ENCODE results near the gene ARFRP1. TPM values are rescaled to one million over a fixed set of nuclear protein-coding genes. Genes with fewer than 3 reads are reported as not detected.

ARFRP1 gene
- polyA plus RNA-seq, 3 donors: 18.2 to 31.1 (median 20.7) TPM

GRCh38 chr20:63665708-63666107, 42.1 kb downstream of the ARFRP1 start:
- Histone ChIP-seq H3K36me3 (replicated peaks in 1 of 2; ENCODE audit: control insufficient read depth in 1 of 2, insufficient read depth in 2 of 2, low read length in 2 of 2) (peaks cover 62 to 82% of the 10 kb centered on the region in 2 donors), H3K27ac (ENCODE audit: low read depth in 1 of 2, low read length in 2 of 2) (no peak overlapping the region), H3K27me3 (ENCODE audit: control insufficient read depth in 2 of 2, insufficient read depth in 2 of 2, low read length in 2 of 2) (no peaks in the 10 kb centered on the region), H3K4me2 (replicated peaks; ENCODE audit: extremely low read depth, low read length, poor library complexity, severe bottlenecking) (no peak overlapping the region), H3K79me2 (ENCODE audit: insufficient read depth, low read length) (no peaks in the 10 kb centered on the region), H4K20me1 (ENCODE audit: insufficient read depth, low read length) (no peaks in the 10 kb centered on the region), H3K4me1 (ENCODE audit: control insufficient read depth in 1 of 2, insufficient read depth in 2 of 2, low read length in 2 of 2) (no peaks in the 10 kb centered on the region), H3K4me3 (replicated peaks in 1 of 3; ENCODE audit: low read depth in 2 of 3, low read length in 3 of 3) (no peak overlapping the region), H3K9me3 (replicated peaks in 1 of 2; ENCODE audit: control insufficient read depth in 1 of 2, insufficient read depth in 1 of 2, low read length in 2 of 2) (no peaks in the 10 kb centered on the region), H2AFZ (ENCODE audit: insufficient read depth, low read depth, low read length, poor library complexity, severe bottlenecking) (no peak overlapping the region), H3K9ac (ENCODE audit: insufficient read depth, low read length, poor library complexity, severe bottlenecking) (no peak overlapping the region)
- no peak for DNase-seq
- 98% methylated on average over 8 of the region's 14 CpGs for WGBS (ENCODE audit: insufficient coverage)
- no peak for TF ChIP-seq CTCF (IDR thresholded peaks at IDR 0.05)
- intact Hi-C loops (cut with micrococcal nuclease): no loop called here
- Mint-ChIP-seq H3K4me3 (no peak overlapping the region), H3K27ac (peak overlapping the region in 1 of 7 donors; percentile 40), H3K4me1 (no peaks in the 10 kb centered on the region), H3K9me3 (no peaks in the 10 kb centered on the region), H3K27me3 (ENCODE audit: low read depth in 3 of 3) (peaks cover 0 to 1% (median 0%) of the 10 kb centered on the region in 3 donors), H3K36me3 (peaks cover 67 to 84% of the 10 kb centered on the region in 2 donors)

- Mint-ChIP-seq H3K27ac (peak overlapping the region in 1 of 7 donors; percentile 54), H3K27me3 (ENCODE audit: low read depth in 3 of 3) (peaks cover 0 to 1% (median 0%) of the 10 kb centered on the region in 3 donors), H3K4me3 (no peak overlapping the region), H3K9me3 (no peaks in the 10 kb centered on the region), H3K36me3 (peaks cover 70 to 86% of the 10 kb centered on the region in 2 donors), H3K4me1 (peaks cover 3% of the 10 kb centered on the region)
- Histone ChIP-seq H3K27ac (ENCODE audit: low read depth in 1 of 2, low read length in 2 of 2) (no peak overlapping the region), H3K27me3 (ENCODE audit: control insufficient read depth in 2 of 2, insufficient read depth in 2 of 2, low read length in 2 of 2) (no peaks in the 10 kb centered on the region), H3K9me3 (replicated peaks in 1 of 2; ENCODE audit: control insufficient read depth in 1 of 2, insufficient read depth in 1 of 2, low read length in 2 of 2) (no peaks in the 10 kb centered on the region), H3K79me2 (ENCODE audit: insufficient read depth, low read length) (no peaks in the 10 kb centered on the region), H3K36me3 (replicated peaks in 1 of 2; ENCODE audit: control insufficient read depth in 1 of 2, insufficient read depth in 2 of 2, low read length in 2 of 2) (peaks cover 62 to 88% of the 10 kb centered on the region in 2 donors), H3K4me3 (replicated peaks in 1 of 3; ENCODE audit: low read depth in 2 of 3, low read length in 3 of 3) (no peak overlapping the region), H3K9ac (ENCODE audit: insufficient read depth, low read length, poor library complexity, severe bottlenecking) (no peak overlapping the region), H3K4me1 (ENCODE audit: control insufficient read depth in 1 of 2, insufficient read depth in 2 of 2, low read length in 2 of 2) (no peaks in the 10 kb centered on the region), H4K20me1 (ENCODE audit: insufficient read depth, low read length) (no peaks in the 10 kb centered on the region), H3K4me2 (replicated peaks; ENCODE audit: extremely low read depth, low read length, poor library complexity, severe bottlenecking) (no peak overlapping the region), H2AFZ (ENCODE audit: insufficient read depth, low read depth, low read length, poor library complexity, severe bottlenecking) (no peak overlapping the region)
- intact Hi-C loops (cut with micrococcal nuclease): no loop called here
- no peak for TF ChIP-seq CTCF (IDR thresholded peaks at IDR 0.05)
- WGBS (ENCODE audit: insufficient coverage): 84% methylated on average over 13 of the region's 18 CpGs
- no peak for DNase-seq
Observed at GRCh38 chr20:63664861-63665594, 42.7 kb downstream of the ARFRP1 start.

Measured in CD14-positive monocyte (primary cell).